C4-2B (cell line): Measurements from ENCODE around the gene INTS6L.

Experiments
- H3K27ac ChIP-seq: fragments of 450-650 bp; 2 replicates; pipeline ENCODE4 v1.5.1; 2017
- CTCF ChIP-seq: fragments of 450-650 bp; conservative IDR thresholded peaks from 2 replicates; pipeline ENCODE4 v1.5.1; 2017; ENCODE audit warnings: mild to moderate bottlenecking
- ZFX ChIP-seq: fragments of 450-650 bp; IDR thresholded peaks from 2 replicates; pipeline ENCODE4 v1.6.1; 2017

INTS6L gene

GRCh38 chrX:135520553-135521404, at the start of gene INTS6L:
INTS6L (plus strand) TSS chrX:135520660; CDS start chrX:135520993, 333 bp downstream.
- no peak for TF ChIP-seq ZFX
- TF ChIP-seq CTCF, result no peak
- peak within 1 kb of the TSS; percentile 98 for H3K27ac ChIP-seq

- no peak overlapping the region for H3K27ac ChIP-seq
- TF ChIP-seq ZFX (no peak), CTCF (no peak)
Measured at GRCh38 chrX:135476378-135476777, 44.1 kb upstream of the INTS6L start.

GRCh38 chrX:135477576-135477975, 42.9 kb upstream of the INTS6L start:
- TF ChIP-seq ZFX (no peak), CTCF (peak; percentile 52)
- no peak overlapping the region for H3K27ac ChIP-seq

GRCh38 chrX:135480076-135480475, 40.4 kb upstream of the INTS6L start:
- no peak overlapping the region for H3K27ac ChIP-seq
- TF ChIP-seq ZFX (no peak), CTCF (no peak)

- no peak for TF ChIP-seq CTCF
- TF ChIP-seq ZFX, result no peak
- no peak overlapping the region for H3K27ac ChIP-seq
Measured at GRCh38 chrX:135481696-135482179, 38.7 kb upstream of the INTS6L start.

- TF ChIP-seq CTCF (peak; percentile 70), ZFX (no peak)
- H3K27ac ChIP-seq, result no peak overlapping the region
Measured at GRCh38 chrX:135484641-135485289, 35.7 kb upstream of the INTS6L start.

GRCh38 chrX:135489542-135489941, 30.9 kb upstream of the INTS6L start:
- no peak for TF ChIP-seq CTCF
- no peak for TF ChIP-seq ZFX

More at GRCh38 chrX:135489542-135489941, 30.9 kb upstream of the INTS6L start:
- no peak overlapping the region for H3K27ac ChIP-seq
